Measurements from ENCODE around the gene NINJ2. TPM values are rescaled to one million over a fixed set of nuclear protein-coding genes. Genes with fewer than 3 reads are reported as not detected.

Gene NINJ2
- total RNA-seq, 1 donor from 2014 or later, result not detected

- no peak for DNase-seq
Observed at GRCh38 chr12:673849-674248, 10.6 kb upstream of the NINJ2 start.

- no peak for DNase-seq
Observed at GRCh38 chr12:669576-669945, 6.3 kb upstream of the NINJ2 start.

- DNase-seq, result no peak
Observed at GRCh38 chr12:668090-668481, 4.8 kb upstream of the NINJ2 start.

DNA sequence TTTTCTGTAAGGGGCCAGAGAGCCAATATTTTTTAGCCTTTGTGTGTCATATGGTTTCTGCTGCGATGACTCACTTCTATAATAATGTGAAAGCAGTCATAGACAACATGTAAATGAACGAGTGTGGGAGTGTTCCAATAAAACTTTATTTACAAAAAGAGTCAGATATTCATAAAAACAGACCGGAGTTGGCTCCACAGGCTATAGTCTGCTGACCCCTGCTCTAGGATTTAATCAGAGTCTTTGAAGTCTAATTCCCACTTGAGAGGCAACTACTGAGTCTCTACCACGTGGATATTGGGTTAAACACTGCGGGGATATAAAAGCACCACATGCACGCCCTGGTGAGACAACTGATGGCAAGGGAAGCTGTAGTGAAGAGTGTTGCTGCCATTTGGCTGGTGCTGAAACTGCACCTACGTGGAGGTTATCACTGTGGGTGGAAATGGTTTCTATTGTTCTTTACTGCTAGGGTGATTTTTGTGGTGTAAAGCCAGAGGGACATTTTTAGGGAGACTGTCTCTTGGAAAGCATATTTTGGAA, 3.6 kb upstream of the NINJ2 start:
- no peak for DNase-seq

DNA sequence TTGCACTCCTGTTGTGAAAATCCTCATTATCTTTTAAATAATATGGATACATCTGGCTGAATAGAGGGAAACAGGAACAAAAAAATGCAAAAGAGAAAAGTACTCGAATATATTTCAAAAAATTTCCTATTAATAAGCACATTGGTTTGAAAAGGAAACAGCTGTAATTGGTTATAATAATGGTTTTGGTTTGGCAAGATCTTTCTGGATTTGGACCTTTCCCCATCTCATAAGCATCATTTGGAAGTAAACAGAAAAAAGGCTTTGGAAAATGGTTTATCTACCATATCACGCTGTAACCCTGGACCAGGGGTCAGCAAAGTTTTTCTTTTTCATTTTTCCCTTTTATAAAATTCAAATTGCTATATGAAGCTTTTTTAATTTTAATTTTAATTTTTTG, 2.8 kb upstream of the NINJ2 start:
- no peak for DNase-seq

DNA sequence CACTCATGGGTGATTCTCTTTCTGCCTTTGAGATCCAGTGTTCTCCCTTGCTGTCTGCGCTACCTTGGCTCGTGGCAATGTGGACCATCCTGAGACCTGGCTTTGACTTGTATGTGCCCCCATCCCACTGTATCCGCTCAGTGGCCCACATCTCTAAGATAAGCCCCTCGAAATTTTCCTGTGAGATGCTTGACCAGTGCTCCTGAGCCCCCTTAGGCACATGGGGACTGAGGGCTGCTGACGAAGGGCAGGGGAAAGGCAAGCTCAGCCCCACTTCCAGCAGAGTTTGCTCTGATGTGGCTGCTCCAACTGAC, 1.5 kb upstream of the NINJ2 start:
- DNase-seq, result no peak

- DNase-seq, result no peak
Observed at GRCh38 chr12:664075-664778, 982 bp upstream of the NINJ2 start.

- peak; percentile 64 for DNase-seq
Observed at GRCh38 chr12:662566-663292, 516 bp downstream of the NINJ2 start.

GRCh38 chr12:661720-662486, 1.3 kb downstream of the NINJ2 start:
- DNase-seq, result no peak

DNA sequence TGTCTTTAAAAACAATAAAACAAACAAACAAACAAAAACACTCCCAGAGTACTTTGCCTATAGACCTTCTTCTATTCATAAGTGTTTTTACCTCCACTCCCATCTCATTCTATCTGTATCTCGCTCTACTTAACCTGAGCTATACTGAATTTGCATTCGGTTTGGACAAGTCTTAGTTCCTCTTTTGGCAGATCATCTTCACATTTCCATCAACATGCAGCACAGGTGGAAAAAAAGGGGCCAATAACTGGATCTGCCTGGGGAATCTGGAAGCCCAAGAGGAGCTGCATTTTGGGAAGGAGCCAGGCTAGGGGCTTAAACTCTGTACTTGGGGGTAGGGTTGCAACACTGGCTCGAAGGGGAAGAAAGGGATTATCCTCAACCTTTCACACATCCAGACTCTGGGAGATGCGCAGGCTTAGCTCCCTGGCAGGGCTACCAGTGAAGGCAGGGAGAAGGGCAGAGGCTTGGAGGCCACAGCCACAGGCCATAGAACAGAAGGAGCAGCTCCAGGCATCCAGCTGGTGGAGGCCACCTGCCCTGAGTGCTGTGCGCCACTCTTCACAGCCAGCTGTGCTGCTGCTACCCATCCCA, 4.1 kb downstream of the NINJ2 start:
- no peak for DNase-seq

- DNase-seq, result no peak
Observed at GRCh38 chr12:650983-651382, 12.3 kb downstream of the NINJ2 start.

DNA sequence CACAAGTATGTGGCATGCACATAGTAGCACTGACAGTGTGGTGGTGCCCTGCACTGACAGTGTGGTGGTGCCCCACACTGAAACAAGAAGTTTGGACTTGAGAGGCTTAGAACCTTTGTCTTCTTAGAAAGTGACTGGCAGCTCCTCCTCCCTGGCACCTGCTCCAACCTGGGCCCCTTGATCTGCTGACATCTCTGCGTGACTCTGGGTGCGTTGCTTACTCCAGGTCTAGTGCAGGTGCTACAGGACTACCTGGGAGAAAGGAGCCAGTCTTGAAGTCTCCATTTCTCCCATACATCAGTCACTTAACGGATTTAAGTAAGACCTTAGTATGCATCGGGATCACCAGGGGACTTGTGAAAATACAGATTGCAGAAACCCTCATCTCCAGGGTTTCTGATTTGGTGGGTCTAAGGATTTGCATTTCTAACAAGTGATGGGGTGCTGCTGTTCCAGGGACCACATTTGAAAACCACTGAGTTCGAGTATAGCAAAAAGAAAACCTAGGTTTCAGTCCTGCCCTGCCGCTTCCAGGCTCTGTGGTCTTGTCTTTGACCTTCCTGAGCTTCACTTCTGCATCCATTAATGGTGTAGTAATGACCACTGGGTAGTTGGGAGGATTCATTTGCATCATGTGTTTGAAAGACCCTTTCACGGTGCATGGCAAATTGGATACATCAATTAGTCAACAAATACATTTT, 15.7 kb downstream of the NINJ2 start:
- no peak for DNase-seq

- peak; percentile 49 for DNase-seq
Observed at GRCh38 chr12:646442-647384, 16.5 kb downstream of the NINJ2 start.

DNA sequence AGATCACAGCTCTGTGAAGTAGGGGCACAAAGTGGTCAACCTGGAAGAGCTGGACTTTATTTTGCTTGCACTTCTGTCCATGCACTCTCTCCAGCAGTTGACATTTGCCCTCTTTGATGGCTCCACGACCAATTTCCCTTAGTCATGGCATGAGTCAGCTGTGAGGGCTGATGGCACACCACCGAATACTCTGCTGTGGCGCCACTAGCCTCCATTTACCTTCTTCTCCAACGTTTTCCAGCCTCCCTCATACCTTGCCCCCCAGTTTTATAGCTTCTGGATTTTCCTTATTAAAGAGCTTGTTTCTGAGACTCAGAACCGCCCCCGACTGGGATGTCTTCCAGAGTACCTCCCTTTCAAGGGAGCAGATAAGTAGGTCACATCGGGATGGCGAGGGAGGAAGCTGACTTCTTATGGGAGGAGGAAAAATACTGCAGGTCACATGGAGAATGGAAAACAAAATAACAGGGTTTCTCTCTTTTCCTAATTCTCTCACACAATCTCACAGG, 17.6 kb downstream of the NINJ2 start:
- DNase-seq, result no peak

DNA sequence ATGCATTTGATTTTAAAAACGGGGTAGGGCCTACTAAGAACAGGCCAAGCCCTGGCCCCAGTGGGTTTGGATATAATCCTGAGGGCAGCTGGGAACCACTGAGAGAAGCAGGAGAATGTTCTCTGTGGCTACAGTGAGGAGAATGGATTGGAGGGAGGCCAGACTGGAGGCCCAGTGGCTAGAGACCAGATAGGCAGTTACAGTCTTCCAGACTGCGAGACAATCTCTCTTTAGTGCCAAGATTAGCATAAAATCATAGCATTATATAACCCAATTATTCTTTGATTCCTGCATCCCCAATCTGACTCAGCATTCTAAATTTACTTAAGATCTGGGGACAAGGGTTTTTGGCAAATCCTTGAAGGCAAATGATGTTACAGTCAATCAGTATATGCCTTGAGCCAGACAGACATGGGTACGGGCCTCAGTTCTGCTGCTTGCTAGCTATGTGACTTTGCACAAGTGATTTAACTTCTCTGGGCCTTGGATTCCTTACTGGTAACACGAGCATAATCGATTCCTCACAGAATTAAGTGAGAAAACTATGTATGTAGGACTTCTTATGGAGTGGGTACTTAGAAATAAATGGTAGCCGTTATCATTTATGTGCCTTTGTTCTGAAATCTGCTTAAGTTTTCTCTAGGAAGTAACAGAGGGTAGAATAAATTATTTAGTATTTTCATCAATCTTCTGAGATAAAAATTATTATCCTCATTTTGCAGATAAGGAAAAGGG, 18.3 kb downstream of the NINJ2 start:
- peak; percentile 63 for DNase-seq

DNA sequence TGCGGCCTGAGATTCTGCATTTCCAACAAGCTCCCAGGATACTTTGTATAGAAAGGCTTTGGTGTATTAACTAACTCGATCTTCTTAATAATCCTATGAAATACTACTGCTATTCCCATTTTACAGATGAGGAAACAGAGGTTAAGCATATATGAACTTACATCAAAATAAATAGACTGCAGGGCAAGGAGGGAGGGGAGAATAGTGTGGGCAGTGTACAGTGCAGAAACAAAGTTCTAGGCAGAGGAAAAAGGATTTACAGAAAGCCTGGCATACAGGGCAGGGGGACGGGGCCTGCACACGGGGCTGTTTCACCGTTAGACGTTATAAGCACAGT, 19.0 kb downstream of the NINJ2 start:
- DNase-seq, result no peak

DNA sequence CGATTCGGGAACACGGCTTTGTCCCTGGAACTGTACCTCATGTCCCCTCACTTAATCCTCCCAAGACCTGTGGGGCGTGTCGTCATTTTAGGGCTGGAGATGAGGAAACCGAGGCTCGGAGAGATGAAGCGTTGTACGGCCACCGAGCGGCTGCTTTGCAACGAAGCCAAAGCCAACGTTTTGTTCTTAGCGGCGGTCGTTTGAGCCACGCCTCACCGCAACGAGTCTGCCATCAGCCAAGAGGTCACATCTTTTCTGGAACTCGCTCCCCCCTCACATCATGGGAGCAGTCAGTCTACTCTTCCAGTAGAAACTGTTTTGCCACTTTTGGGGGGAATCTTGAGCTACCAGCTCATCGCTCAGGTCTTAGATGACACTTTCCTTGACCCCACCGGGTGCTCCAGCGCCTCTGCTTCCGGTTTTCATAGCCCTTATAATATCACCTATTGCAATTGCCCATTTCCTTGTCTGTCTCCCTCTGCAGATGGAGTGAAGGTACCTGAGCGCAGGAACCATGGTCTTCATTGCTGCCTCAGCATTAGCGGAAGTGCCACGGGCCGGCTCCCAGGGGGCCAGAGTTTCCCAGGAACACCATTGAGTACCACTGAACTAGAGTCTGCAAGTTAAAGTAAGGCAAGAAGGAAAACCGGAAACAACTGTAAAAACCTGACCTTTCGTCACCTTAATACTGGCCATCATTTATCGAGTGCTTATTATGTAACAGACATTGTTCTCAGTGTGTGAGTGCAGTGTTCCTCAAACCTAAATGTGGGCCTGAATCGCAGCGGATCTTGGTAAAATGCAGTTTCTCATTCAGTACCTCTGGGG, 19.6 kb downstream of the NINJ2 start:
- DNase-seq, result no peak

GRCh38 chr12:642633-643474, 20.4 kb downstream of the NINJ2 start:
- peak; percentile 82 for DNase-seq

All from tongue (tissue), 2 donors.